HG02852 (cell line): Measurements from ENCODE around the gene DPP10.
A peak's percentile ranks its signal among the peaks of the same experiment; 100 is the strongest.

ENCODE experiments used
- ATAC-seq: cut with Tn5 transposase; IDR thresholded peaks from one replicate; pipeline ENCODE4 v1.9.1; 2021; ENCODE audit warnings: mild to moderate bottlenecking, moderate library complexity; ENCODE audit not compliant: unreplicated experiment

DPP10 gene

DNA sequence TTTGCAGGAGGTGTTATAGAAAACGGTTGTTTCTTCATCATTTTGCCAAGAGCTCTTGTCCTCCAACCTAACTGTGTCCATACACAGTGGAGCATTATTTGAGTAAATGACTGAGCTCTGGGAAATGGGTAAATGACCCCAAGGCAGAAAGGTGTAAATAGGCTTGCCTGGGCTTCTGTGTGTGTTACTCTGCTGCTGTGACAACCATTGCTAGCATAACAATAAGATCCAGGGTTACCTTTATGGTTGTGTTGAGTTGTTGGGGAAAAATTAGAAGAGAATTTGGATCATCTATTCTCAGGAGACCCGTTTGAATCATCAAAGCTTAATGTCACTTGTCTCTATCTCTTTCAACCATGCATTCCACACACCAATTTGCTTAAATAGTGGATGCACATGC, 672.7 kb downstream of the DPP10 start:
- ATAC-seq = no peak

DNA sequence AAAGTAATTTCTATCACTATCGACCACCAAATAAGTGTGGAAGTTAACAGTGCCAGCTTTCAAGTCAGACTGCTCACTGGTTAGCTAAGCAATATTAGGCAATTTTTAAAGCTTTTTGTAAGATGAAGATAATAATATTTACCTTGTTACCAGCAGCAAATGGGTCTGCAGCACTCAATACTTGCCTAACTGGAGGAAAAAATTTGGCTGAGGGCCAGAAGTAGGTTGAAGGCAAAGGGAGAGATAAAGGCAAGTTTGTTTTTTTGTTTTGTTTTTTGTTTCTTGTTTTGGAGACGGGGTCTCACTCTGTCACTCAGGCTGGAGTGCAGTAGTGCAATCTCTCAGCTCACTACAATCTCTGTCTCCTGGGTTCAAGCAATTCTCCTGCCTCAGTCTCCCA, 675.9 kb downstream of the DPP10 start:
- ATAC-seq = no peak

DNA sequence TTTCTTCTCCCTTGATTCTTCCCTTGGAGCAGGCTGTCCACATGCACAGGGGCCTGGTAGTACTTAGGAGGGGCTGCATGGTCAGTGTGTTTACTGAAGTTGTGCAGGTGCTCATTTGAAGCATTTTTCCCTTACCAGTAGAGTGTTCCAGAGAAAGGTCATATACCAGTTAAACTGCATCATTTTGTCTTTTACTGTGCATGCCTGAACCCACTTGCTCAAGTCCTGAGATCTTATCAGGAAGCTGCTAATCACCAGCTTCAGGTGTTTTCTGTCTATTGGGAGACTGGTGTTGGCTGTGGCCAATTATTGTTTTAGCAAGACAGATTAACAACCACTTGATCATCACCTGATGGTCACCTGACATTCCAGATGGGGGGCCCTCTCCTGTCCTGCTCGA, 676.6 kb downstream of the DPP10 start:
- no peak for ATAC-seq

GRCh38 chr2:115122701-115123100, 680.3 kb downstream of the DPP10 start:
- ATAC-seq = no peak

GRCh38 chr2:115124817-115125216, 682.4 kb downstream of the DPP10 start:
- no peak for ATAC-seq

- ATAC-seq = no peak
These were observed 687.1 kb downstream of the DPP10 start for GRCh38 chr2:115129536-115129935.

DNA sequence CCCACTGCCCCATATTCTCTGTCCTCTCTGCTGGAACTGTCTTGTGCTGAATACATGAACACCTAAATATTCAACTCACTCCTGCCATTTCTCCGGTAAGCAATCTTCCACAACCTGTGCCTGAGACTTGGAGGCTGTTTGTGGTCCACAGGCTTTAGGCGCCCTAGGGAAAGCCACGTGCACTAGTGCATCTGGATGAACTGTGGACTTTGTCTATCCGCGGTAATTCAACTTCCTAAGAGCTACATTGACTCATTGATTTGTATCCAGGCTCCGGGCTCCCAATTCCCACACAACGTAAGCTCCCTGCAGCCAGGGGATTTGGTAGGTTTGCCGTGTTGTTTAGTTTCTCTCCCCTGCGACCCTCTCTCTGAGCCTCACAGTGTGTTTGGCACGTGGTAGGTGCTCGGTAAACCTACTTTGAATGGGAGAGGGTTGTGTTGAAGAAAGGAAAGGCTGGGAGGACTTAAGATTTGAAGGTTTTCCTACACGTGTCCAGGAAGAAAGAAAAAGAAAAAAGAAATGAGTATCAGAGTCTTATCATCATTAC, 718.2 kb downstream of the DPP10 start:
- ATAC-seq = no peak

DNA sequence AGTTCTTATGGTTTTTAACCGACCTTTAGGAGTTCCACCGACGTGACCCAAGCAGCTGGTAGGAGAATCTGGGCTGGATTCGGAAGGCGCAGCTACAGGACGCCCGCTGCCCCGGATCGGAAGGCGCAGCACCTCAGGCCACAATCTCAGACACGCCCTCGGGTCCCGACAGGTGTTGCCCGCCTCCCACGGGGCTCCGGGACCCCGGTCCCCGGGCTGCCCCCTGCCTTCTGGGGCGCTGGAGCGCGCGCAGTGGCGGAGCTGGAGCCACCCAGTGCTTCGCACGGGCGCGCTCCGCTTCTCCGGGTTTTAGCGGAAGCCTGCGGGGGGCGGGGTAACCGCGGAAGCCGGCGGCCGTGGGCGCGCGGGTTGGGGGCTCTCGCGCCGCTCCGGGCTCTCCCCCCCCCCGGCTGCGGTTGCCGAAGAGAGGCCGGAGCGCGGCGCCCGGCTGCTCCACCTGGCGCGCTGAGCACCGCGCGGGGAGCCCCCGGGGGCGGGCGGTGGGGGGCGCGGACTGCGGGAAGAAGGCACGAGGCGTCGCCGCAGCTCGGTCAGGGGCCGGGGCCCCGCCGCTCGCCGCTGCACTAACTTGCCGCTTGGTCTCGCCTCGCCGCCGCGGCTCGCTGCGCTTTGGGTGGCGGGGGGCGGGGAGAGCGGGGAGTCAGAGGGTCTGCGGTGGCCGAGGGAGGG, 718.8 kb downstream of the DPP10 start:
- no peak for ATAC-seq

- no peak for ATAC-seq
These were observed 719.5 kb downstream of the DPP10 start for GRCh38 chr2:115161771-115162493.

DNA sequence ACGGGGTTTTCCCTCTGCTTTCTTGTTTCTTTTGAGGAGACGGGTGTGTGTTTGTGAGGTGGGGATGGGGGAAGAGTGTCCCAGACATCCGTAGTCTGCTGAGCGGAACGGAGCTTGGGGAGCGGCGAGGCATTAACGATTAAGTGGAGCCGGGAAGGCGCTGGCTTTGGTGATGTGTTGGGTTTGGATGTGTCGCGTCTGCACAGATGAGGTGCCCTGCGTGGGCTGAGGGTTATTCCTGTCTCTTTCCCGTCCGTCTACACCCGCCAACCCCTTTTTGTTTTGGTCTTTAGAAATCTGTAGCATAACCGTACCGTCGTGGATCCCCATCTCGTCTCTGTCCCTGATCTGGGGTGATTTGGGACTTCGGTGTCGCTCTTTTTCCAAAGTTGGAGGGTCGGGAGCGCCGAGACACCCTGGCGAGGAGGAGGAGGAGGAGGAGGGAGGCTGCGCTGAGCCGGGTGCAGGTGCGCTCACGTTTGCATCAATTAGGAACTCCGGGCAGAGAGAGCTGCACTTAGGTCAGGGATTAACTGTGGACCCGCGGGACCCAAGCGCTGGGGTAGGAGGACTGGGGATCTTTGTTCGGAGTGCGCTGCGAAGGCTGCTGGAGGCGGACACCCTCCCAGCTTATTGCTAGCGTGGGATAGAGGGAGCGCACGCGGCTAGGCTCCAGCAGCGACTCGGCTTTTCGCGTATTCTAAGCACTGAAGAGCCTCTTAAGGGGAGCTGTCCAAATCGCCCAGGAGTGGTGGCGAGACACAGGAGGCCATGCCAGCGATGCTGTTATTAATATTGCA, 720.3 kb downstream of the DPP10 start:
- no peak for ATAC-seq

DNA sequence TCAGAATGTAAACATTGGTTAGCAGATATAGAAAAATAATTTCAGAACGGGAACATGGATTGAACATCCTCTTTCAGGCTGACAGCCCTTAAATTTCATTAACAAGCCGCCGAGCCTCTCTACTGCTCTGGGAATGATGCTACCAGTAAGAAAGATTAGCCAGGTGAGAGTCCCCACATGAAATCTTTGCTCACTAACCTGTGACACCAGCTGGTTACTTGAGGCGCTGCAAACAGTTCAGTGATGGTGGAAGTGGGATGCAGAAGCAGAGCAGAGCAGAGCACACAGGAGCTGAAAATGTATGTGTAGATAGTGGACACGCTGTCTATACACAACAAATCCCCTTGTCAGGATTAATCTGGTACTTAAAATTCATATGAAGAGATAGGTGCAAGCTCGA, 721.1 kb downstream of the DPP10 start:
- ATAC-seq = no peak

- ATAC-seq = peak; percentile 56
These were observed 723.2 kb downstream of the DPP10 start for GRCh38 chr2:115165529-115166109.

- ATAC-seq = no peak
These were observed 726.0 kb downstream of the DPP10 start for GRCh38 chr2:115168457-115168856.

DNA sequence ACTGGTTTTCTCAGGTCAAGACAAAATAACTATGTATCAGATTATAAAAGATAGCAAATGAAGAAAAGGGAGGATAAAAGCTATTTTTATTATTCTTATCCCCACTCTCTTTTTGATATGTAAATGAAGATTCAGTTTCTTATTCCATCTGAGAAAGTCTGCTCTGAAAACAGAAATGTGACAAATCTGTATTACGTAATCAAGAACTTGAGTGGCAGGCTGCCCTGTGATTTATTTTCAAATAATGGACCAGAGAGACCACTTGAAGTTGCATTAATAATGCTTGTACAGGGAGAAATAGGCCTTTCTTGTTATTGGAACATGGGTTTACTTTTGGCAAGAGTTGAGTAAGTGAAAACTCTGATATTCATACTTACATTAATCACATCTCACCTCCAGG, 727.4 kb downstream of the DPP10 start:
- ATAC-seq = no peak

GRCh38 chr2:115171751-115172150, 729.3 kb downstream of the DPP10 start:
- ATAC-seq = no peak

DNA sequence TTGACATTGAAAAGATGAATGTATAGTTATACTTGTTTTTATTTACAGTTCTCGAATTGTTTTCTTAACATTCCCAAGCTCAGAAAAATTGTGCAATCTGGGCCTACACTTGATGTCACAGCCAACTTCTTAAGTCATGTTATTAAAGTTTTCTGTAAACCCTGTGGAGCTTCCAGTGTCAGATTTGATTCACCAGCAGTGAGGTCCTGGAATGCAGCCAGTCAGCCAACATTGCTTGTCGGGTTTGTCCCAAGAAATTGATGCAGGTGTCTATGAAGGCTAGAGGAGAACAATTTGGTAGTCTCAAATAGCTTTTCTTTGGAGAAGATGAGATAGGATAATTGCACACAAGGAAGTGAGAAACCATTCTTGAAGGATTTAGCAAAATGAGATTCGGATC, 732.2 kb downstream of the DPP10 start:
- ATAC-seq = no peak

- ATAC-seq = no peak
These were observed 740.7 kb downstream of the DPP10 start for GRCh38 chr2:115183144-115183543.

DNA sequence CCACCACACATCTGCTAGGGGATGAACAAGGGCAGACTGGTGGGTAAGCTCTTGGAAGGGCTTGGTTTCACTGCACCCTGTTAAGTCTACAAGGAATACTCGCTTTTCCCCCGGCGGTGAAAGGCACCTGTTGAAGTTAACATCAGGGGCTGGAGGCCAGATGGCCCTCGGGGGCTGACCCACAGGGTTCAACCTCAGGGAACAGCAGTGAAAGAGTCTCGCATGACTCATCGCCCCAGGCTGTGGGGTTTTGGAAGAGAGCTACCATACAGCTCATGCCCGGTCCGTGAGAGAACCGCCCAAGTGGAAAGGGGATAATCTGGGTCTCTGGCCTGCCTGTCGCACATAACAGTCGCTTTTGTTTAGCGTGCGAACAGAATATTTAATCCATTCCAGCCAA, 748.0 kb downstream of the DPP10 start:
- no peak for ATAC-seq

GRCh38 chr2:115194623-115195022, 752.2 kb downstream of the DPP10 start:
- ATAC-seq = no peak

- no peak for ATAC-seq
These were observed 754.1 kb downstream of the DPP10 start for GRCh38 chr2:115196587-115196986.

GRCh38 chr2:115199966-115200365, 757.5 kb downstream of the DPP10 start:
- no peak for ATAC-seq
